HepG2 (cell line): ENCODE measurements around the gene SETD7. TPM values are rescaled to one million over a fixed set of nuclear protein-coding genes. Genes with fewer than 3 reads are reported as not detected.
A peak's percentile ranks its signal among the peaks of the same experiment; 100 is the strongest.

Source experiments
- ELF3 ChIP-seq: IDR thresholded peaks from 2 replicates; pipeline ENCODE4 v1.6.1; 2016; ENCODE audit warnings: missing genetic modification reagents, missing compliant biosample characterization
- FOXK1 ChIP-seq: sonication (generic); formaldehyde crosslinking; IDR thresholded peaks from 2 replicates; pipeline ENCODE4 v1.4.0; 2020; ENCODE audit warnings: low read depth, missing genetic modification reagents, borderline replicate concordance
- FUBP1 ChIP-seq: sonication (generic); formaldehyde crosslinking; IDR thresholded peaks from 2 replicates; pipeline ENCODE4 v1.5.1; 2020; ENCODE audit warnings: missing genetic modification reagents, mild to moderate bottlenecking, borderline replicate concordance
- GATAD1 ChIP-seq: IDR thresholded peaks from 2 replicates; pipeline ENCODE4 v1.6.1; 2016; ENCODE audit warnings: missing genetic modification reagents, missing compliant biosample characterization
- HINFP ChIP-seq: sonication (generic); formaldehyde crosslinking; IDR thresholded peaks from 2 replicates; pipeline ENCODE4 v1.4.0; 2020; ENCODE audit warnings: low read depth, mild to moderate bottlenecking, missing genetic modification reagents
- HOMEZ ChIP-seq: IDR thresholded peaks from 2 replicates; pipeline ENCODE4 v1.6.1; 2016; ENCODE audit warnings: low read depth
- KDM6A ChIP-seq: IDR thresholded peaks from 2 replicates; pipeline ENCODE4 v1.6.1; 2016; ENCODE audit warnings: low read depth
- MBNL3 ChIP-seq: fragments of 250-450 bp; sonication (Bioruptor Pico); conservative IDR thresholded peaks from 2 replicates; pipeline ENCODE4 v1.8.0; 2022; ENCODE audit warnings: mild to moderate bottlenecking, inconsistent platforms
- MYNN ChIP-seq: sonication (generic); formaldehyde crosslinking; IDR thresholded peaks from 2 replicates; pipeline ENCODE4 v1.4.0; 2020; ENCODE audit warnings: mild to moderate bottlenecking, low read depth, missing genetic modification reagents
- SETDB1 ChIP-seq: sonication (generic); formaldehyde crosslinking; IDR thresholded peaks from 2 replicates; pipeline ENCODE4 v1.5.1; 2020; ENCODE audit warnings: missing genetic modification reagents, mild to moderate bottlenecking, borderline replicate concordance
- TOPORS ChIP-seq: sonication (generic); formaldehyde crosslinking; IDR thresholded peaks from 2 replicates; pipeline ENCODE4 v1.8.0; 2023; ENCODE audit warnings: mild to moderate bottlenecking, missing genetic modification reagents
- ZBTB4 ChIP-seq: sonication (generic); formaldehyde crosslinking; IDR thresholded peaks from 2 replicates; pipeline ENCODE4 v1.4.0; 2020; ENCODE audit warnings: missing genetic modification reagents, mild to moderate bottlenecking, borderline replicate concordance
- ZBTB7A ChIP-seq: sonication (generic); formaldehyde crosslinking; IDR thresholded peaks from 2 replicates; pipeline ENCODE4 v1.8.0; 2022; ENCODE audit warnings: mild to moderate bottlenecking, missing genetic modification reagents
- ZFP37 ChIP-seq: sonication (generic); formaldehyde crosslinking; IDR thresholded peaks from 2 replicates; pipeline ENCODE4 v1.4.0; 2020; ENCODE audit warnings: missing genetic modification reagents, borderline replicate concordance
- ZMYM4 ChIP-seq: sonication (generic); formaldehyde crosslinking; IDR thresholded peaks from 2 replicates; pipeline ENCODE4 v1.8.1; 2023; ENCODE audit warnings: mild to moderate bottlenecking, missing genetic modification reagents
- ZNF460 ChIP-seq: sonication (generic); formaldehyde crosslinking; IDR thresholded peaks from 2 replicates; pipeline ENCODE4 v1.5.1; 2020; ENCODE audit warnings: missing genetic modification reagents, mild to moderate bottlenecking, borderline replicate concordance
- ZNF530 ChIP-seq: sonication (generic); formaldehyde crosslinking; IDR thresholded peaks from 2 replicates; pipeline ENCODE4 v1.5.0; 2020; ENCODE audit warnings: low read depth, mild to moderate bottlenecking, missing genetic modification reagents
- ZNF552 ChIP-seq: sonication (generic); formaldehyde crosslinking; IDR thresholded peaks from 2 replicates; pipeline ENCODE4 v1.9.0; 2022; ENCODE audit warnings: missing genetic modification reagents, mild to moderate bottlenecking, borderline replicate concordance
- ZNF691 ChIP-seq: sonication (generic); formaldehyde crosslinking; IDR thresholded peaks from 2 replicates; pipeline ENCODE4 v1.4.0; 2020; ENCODE audit warnings: missing genetic modification reagents, low read depth, mild to moderate bottlenecking, borderline replicate concordance
- ZZZ3 ChIP-seq: sonication (generic); formaldehyde crosslinking; IDR thresholded peaks from 2 replicates; pipeline ENCODE4 v1.4.0; 2020; ENCODE audit warnings: missing genetic modification reagents, mild to moderate bottlenecking, borderline replicate concordance
- polyA plus RNA-seq, 8 experiments: library from polyadenylated mRNA; depleted of rRNA in 3 of 8; stranded (reverse) in 7 of 8; unstranded in 1 of 8; fragments of >200 nt; fragmentation: Illumina TruSeq in 4 of 8; extraction: Trizol in 4 of 8; gene quantifications; 2 replicates each; pipeline versions ENCODE4 v1.2.1 to v1.2.3, GENCODE V29; 2011 to 2016; ENCODE audit warnings: low read depth in 4 of 8, missing spikeins in 1 of 8, mixed read lengths in 1 of 8; ENCODE audit not compliant: insufficient read depth in 1 of 8
- total RNA-seq, 5 experiments: library from RNA; depleted of rRNA; stranded (reverse); fragments of >200 nt; fragmentation: Illumina TruSeq; extraction: Trizol; gene quantifications; 2 replicates each; pipeline ENCODE4 v1.2.3, GENCODE V29; 2016; ENCODE audit warnings: low read depth in 1 of 5

SETD7 gene
- total and polyA plus RNA-seq, 2 of the 13 experiments (the other 11 are each of a cell fraction or from before 2014, with no cell fraction given): 0.08 to 0.22 TPM

- TF ChIP-seq SETDB1: no peak
- no peak for TF ChIP-seq ELF3 (CRISPR knock-in tag)
- no peak for TF ChIP-seq FOXK1 (CRISPR knock-in tag)
- no peak for TF ChIP-seq ZNF530 (CRISPR knock-in tag)
- no peak; the same call in 1 of the 2 replicates for TF ChIP-seq TOPORS
- TF ChIP-seq GATAD1 (CRISPR knock-in tag): no peak
- TF ChIP-seq ZMYM4 (CRISPR knock-in tag): peak; percentile 25; the same call in 1 of the 2 replicates
- no peak for TF ChIP-seq FUBP1 (CRISPR knock-in tag)
- no peak for TF ChIP-seq KDM6A
- no peak for TF ChIP-seq ZBTB7A
- no peak for TF ChIP-seq ZBTB4
- TF ChIP-seq HINFP: peak; percentile 24; the same call in 1 of the 2 replicates
- no peak for TF ChIP-seq ZFP37 (CRISPR knock-in tag)
- TF ChIP-seq ZZZ3 (CRISPR knock-in tag): no peak
- peak; percentile 63; the same call in 1 of the 2 replicates for TF ChIP-seq ZNF691 (CRISPR knock-in tag)
- TF ChIP-seq ZNF552 (CRISPR knock-in tag): no peak
- no peak for TF ChIP-seq MYNN (CRISPR knock-in tag)
- TF ChIP-seq HOMEZ (CRISPR knock-in tag): no peak
- no peak for TF ChIP-seq MBNL3 (CRISPR knock-in tag)
- TF ChIP-seq ZNF460: no peak
These were observed 920 bp downstream of the SETD7 start (continued) for GRCh38 chr4:139554893-139555704.
